ENCODE results near the gene S1PR2. TPM values are rescaled to one million over a fixed set of nuclear protein-coding genes. Genes with fewer than 3 reads are reported as not detected.

Gene S1PR2
- total and polyA plus RNA-seq, 4 donors, result 1.2 to 4.8 (median 3.3) TPM

- Histone ChIP-seq H3K9ac (ENCODE audit: low read depth in 1 of 2, low read length in 2 of 2) (no peak overlapping the region), H3K9me3 (ENCODE audit: control insufficient read depth in 4 of 4, low read length in 3 of 4) (no peaks in the 10 kb centered on the region), H3K36me3 (ENCODE audit: control insufficient read depth in 4 of 4, insufficient read depth in 3 of 4, low read depth in 1 of 4, low read length in 3 of 4) (peaks cover 0 to 9% (median 2%) of the 10 kb centered on the region in 4 donors), H3K27ac (ENCODE audit: low read depth in 1 of 2, low read length in 2 of 2) (no peak overlapping the region), H3K4me1 (ENCODE audit: control insufficient read depth in 4 of 4, insufficient read depth in 4 of 4, low read length in 3 of 4) (peaks cover 0 to 4% (median 3%) of the 10 kb centered on the region in 4 donors), H3K4me3 (ENCODE audit: low read depth in 1 of 3, low read length in 3 of 3) (no peak overlapping the region), H3K27me3 (ENCODE audit: control insufficient read depth in 4 of 4, insufficient read depth in 4 of 4, low read length in 3 of 4) (no peaks in the 10 kb centered on the region)
- DNase-seq (ENCODE audit: low spot score), result no peak
- TF ChIP-seq EGR1 (IDR thresholded peaks at IDR 0.05; ENCODE audit: low read depth in 2 of 2), result no peak
- TF ChIP-seq ZBTB33 (IDR thresholded peaks at IDR 0.05), result no peak
- TF ChIP-seq JUND (IDR thresholded peaks at IDR 0.05), result no peak
- TF ChIP-seq HNF4G (IDR thresholded peaks at IDR 0.05), result no peak
- no peak for TF ChIP-seq REST (IDR thresholded peaks at IDR 0.05)
- TF ChIP-seq SP1 (IDR thresholded peaks at IDR 0.05), result no peak
- TF ChIP-seq FOXA2 (IDR thresholded peaks at IDR 0.05), result no peak
- TF ChIP-seq ATF3 (IDR thresholded peaks at IDR 0.05), result no peak
- no peak for TF ChIP-seq MAX (IDR thresholded peaks at IDR 0.05)
- no peak for TF ChIP-seq GABPA (IDR thresholded peaks at IDR 0.05 in 1 of 2, conservative IDR thresholded peaks at IDR 0.05 in 1 of 2)
- no peak for TF ChIP-seq CTCF (IDR thresholded peaks at IDR 0.05; ENCODE audit: low read depth, low read length, missing input control)
- no peak for TF ChIP-seq RXRA (IDR thresholded peaks at IDR 0.05)
- TF ChIP-seq HNF4A (conservative IDR thresholded peaks at IDR 0.05), result no peak
- no peak for TF ChIP-seq TAF1 (conservative IDR thresholded peaks at IDR 0.05)
- WGBS, result 87% methylated on average over 7 of the region's 7 CpGs
These were observed 31.6 kb upstream of the S1PR2 start for GRCh38 chr19:10262771-10263170.

GRCh38 chr19:10260141-10260584 lies 29.0 kb upstream of the S1PR2 start:
- no peak for DNase-seq (ENCODE audit: low spot score)
- WGBS, result 83% methylated on average over 8 of the region's 8 CpGs
- TF ChIP-seq FOXA2 (IDR thresholded peaks at IDR 0.05), result no peak
- TF ChIP-seq ZBTB33 (IDR thresholded peaks at IDR 0.05), result no peak
- TF ChIP-seq MAX (IDR thresholded peaks at IDR 0.05), result no peak
- TF ChIP-seq HNF4A (conservative IDR thresholded peaks at IDR 0.05), result no peak
- no peak for TF ChIP-seq TAF1 (conservative IDR thresholded peaks at IDR 0.05)
- TF ChIP-seq FOXA1 (IDR thresholded peaks at IDR 0.05), result no peak
- no peak for TF ChIP-seq YY1 (IDR thresholded peaks at IDR 0.05)
- no peak for TF ChIP-seq SP1 (IDR thresholded peaks at IDR 0.05)
- TF ChIP-seq RAD21 (IDR thresholded peaks at IDR 0.05), result no peak
- Histone ChIP-seq H3K27ac (ENCODE audit: low read depth in 1 of 2, low read length in 2 of 2) (no peak overlapping the region), H3K4me3 (ENCODE audit: low read depth in 1 of 3, low read length in 3 of 3) (no peak overlapping the region), H3K9ac (ENCODE audit: low read depth in 1 of 2, low read length in 2 of 2) (no peak overlapping the region), H3K4me1 (ENCODE audit: control insufficient read depth in 4 of 4, insufficient read depth in 4 of 4, low read length in 3 of 4) (peaks cover 0 to 5% (median 3%) of the 10 kb centered on the region in 4 donors), H3K27me3 (ENCODE audit: control insufficient read depth in 4 of 4, insufficient read depth in 4 of 4, low read length in 3 of 4) (no peaks in the 10 kb centered on the region), H3K9me3 (ENCODE audit: control insufficient read depth in 4 of 4, low read length in 3 of 4) (no peaks in the 10 kb centered on the region), H3K36me3 (ENCODE audit: control insufficient read depth in 4 of 4, insufficient read depth in 3 of 4, low read depth in 1 of 4, low read length in 3 of 4) (peaks cover 8 to 27% (median 14%) of the 10 kb centered on the region in 4 donors)
